Activated effector memory CD4-positive, alpha-beta T cell treated with Interleukin-2 at 50 U/mL for 16 hours (primary cell): Measurements from ENCODE around the gene RAPGEF1.
A peak's percentile ranks its signal among the peaks of the same experiment; 100 is the strongest.
"Not testable (repeated sequence)": the region's sequence is repeated elsewhere in the genome, so short reads cannot be mapped to it uniquely, and the experiment has no call there.

Experiments
- DNase-seq: peaks from one replicate; pipeline ENCODE4 v3.0.0-alpha.2; 2020

Gene RAPGEF1

GRCh38 chr9:131668439-131669268, 71.2 kb downstream of the RAPGEF1 start:
- DNase-seq, result peak; percentile 69

- no peak for DNase-seq
Measured at GRCh38 chr9:131668057-131668438, 71.8 kb downstream of the RAPGEF1 start.

GRCh38 chr9:131667576-131667975, 72.3 kb downstream of the RAPGEF1 start:
- peak; percentile 45 for DNase-seq

- peak; percentile 37 for DNase-seq
Measured at GRCh38 chr9:131666774-131667173, 73.1 kb downstream of the RAPGEF1 start.

- DNase-seq, result no peak
Measured at GRCh38 chr9:131666029-131666428, 73.8 kb downstream of the RAPGEF1 start.

GRCh38 chr9:131663288-131663687, 76.6 kb downstream of the RAPGEF1 start:
- DNase-seq, result no peak

GRCh38 chr9:131662289-131662621, 77.6 kb downstream of the RAPGEF1 start:
- DNase-seq, result not testable (repeated sequence)

- peak; percentile 54 for DNase-seq
Measured at GRCh38 chr9:131661568-131662288, 78.1 kb downstream of the RAPGEF1 start.

- no peak for DNase-seq
Measured at GRCh38 chr9:131660466-131661405, 79.1 kb downstream of the RAPGEF1 start.

- no peak for DNase-seq
Measured at GRCh38 chr9:131658377-131659129, 81.3 kb downstream of the RAPGEF1 start.

GRCh38 chr9:131657940-131658339, 81.9 kb downstream of the RAPGEF1 start:
- no peak for DNase-seq

- no peak for DNase-seq
Measured at GRCh38 chr9:131657456-131657855, 82.4 kb downstream of the RAPGEF1 start.

- peak; percentile 34 for DNase-seq
Measured at GRCh38 chr9:131657037-131657377, 82.9 kb downstream of the RAPGEF1 start.

- DNase-seq, result peak; percentile 73
Measured at GRCh38 chr9:131656356-131657036, 83.4 kb downstream of the RAPGEF1 start.

- DNase-seq, result not testable (repeated sequence)
Measured at GRCh38 chr9:131654369-131654768, 85.5 kb downstream of the RAPGEF1 start.

- DNase-seq, result no peak
Measured at GRCh38 chr9:131651599-131651998, 88.3 kb downstream of the RAPGEF1 start.

GRCh38 chr9:131651160-131651559, 88.7 kb downstream of the RAPGEF1 start:
- DNase-seq, result no peak

GRCh38 chr9:131650254-131650653, 89.6 kb downstream of the RAPGEF1 start:
- no peak for DNase-seq

GRCh38 chr9:131649646-131650045, 90.2 kb downstream of the RAPGEF1 start:
- no peak for DNase-seq

GRCh38 chr9:131645078-131645776, 94.6 kb downstream of the RAPGEF1 start:
- DNase-seq, result no peak

- no peak for DNase-seq
Measured at GRCh38 chr9:131642496-131643083, 97.3 kb downstream of the RAPGEF1 start.
